Nephron (organoid): ENCODE data around the gene C16orf74.
A peak's percentile ranks its signal among the peaks of the same experiment; 100 is the strongest.

ENCODE experiments used
- H3K27ac Mint-ChIP-seq, 3 experiments: 2 replicates each; pipeline ENCODE4 v1.8.0; 2020; ENCODE audit warnings: mixed read lengths in 3 of 3, mild to moderate bottlenecking in 2 of 3, moderate library complexity in 1 of 3
- H3K27me3 Mint-ChIP-seq: 2 replicates; pipeline ENCODE4 v1.8.0; 2021; ENCODE audit warnings: low read depth, mild to moderate bottlenecking, moderate library complexity, mixed read lengths
- H3K36me3 Mint-ChIP-seq: 2 replicates; pipeline ENCODE4 v1.8.0; 2020; ENCODE audit warnings: low read depth, mixed read lengths
- H3K4me1 Mint-ChIP-seq: 2 replicates; pipeline ENCODE4 v1.8.0; 2020; ENCODE audit warnings: mixed read lengths
- H3K4me3 Mint-ChIP-seq, 3 experiments: 2 replicates each; pipeline ENCODE4 v1.8.0; 2020; ENCODE audit warnings: mild to moderate bottlenecking in 3 of 3, mixed read lengths in 3 of 3, moderate library complexity in 2 of 3
- H3K9me3 Mint-ChIP-seq: 2 replicates; pipeline ENCODE4 v1.8.0; 2020; ENCODE audit warnings: mixed read lengths
- CTCF ChIP-seq, 3 experiments: fragments of 200-600 bp; sonication (generic); IDR thresholded peaks; one replicate each; pipeline ENCODE4 v1.5.0; 2021; ENCODE audit warnings: antibody characterized with exemption in 3 of 3; ENCODE audit not compliant: unreplicated experiment in 3 of 3

Gene C16orf74

GRCh38 chr16:85755929-85756768 is 5.3 kb upstream of the C16orf74 start:
- Mint-ChIP-seq H3K4me1 (peaks cover 8% of the 10 kb centered on the region), H3K27me3 (peaks cover 81% of the 10 kb centered on the region), H3K9me3 (no peaks in the 10 kb centered on the region), H3K4me3 (no peak overlapping the region), H3K27ac (no peak overlapping the region), H3K36me3 (no peaks in the 10 kb centered on the region)
- no peak for TF ChIP-seq CTCF (IDR thresholded peaks at IDR 0.05; ENCODE audit: unreplicated experiment in 3 of 3)

DNA sequence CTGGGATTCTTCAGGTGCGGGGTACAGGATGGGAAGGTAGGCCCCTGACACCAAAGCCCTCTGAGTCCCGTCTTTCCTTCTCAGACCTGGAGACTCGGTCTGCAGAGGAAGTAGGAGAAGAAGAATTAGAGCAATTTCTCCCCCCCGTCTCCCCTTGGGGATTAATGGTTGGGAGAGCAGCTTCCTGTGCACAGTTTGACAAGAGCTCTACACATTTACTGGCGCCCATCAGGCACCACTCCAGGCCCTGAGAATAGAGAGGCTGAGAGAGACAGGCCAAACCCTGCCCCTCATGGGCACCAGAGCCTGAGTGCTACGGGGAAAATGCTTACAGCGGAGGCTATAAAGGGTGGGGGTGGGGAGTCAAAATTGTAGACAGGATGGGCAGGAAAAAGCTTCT is 3.5 kb upstream of the C16orf74 start:
- peaks cover 13% of the 10 kb centered on the region for H3K4me1 Mint-ChIP-seq
- H3K9me3 Mint-ChIP-seq = no peaks in the 10 kb centered on the region
- no peak for TF ChIP-seq CTCF (IDR thresholded peaks at IDR 0.05; ENCODE audit: unreplicated experiment in 3 of 3)
- no peak overlapping the region for H3K4me3 Mint-ChIP-seq
- H3K27ac Mint-ChIP-seq = no peak overlapping the region
- peaks cover 77% of the 10 kb centered on the region for H3K27me3 Mint-ChIP-seq
- no peaks in the 10 kb centered on the region for H3K36me3 Mint-ChIP-seq

GRCh38 chr16:85753976-85754375 is 3.1 kb upstream of the C16orf74 start:
- no peak for TF ChIP-seq CTCF (IDR thresholded peaks at IDR 0.05; ENCODE audit: unreplicated experiment in 3 of 3)
- H3K9me3 Mint-ChIP-seq = no peaks in the 10 kb centered on the region
- H3K27ac Mint-ChIP-seq = no peak overlapping the region
- H3K4me1 Mint-ChIP-seq = peaks cover 13% of the 10 kb centered on the region
- H3K36me3 Mint-ChIP-seq = no peaks in the 10 kb centered on the region
- peaks cover 74% of the 10 kb centered on the region for H3K27me3 Mint-ChIP-seq
- no peak overlapping the region for H3K4me3 Mint-ChIP-seq

- TF ChIP-seq CTCF (IDR thresholded peaks at IDR 0.05; ENCODE audit: unreplicated experiment in 3 of 3) = no peak
- H3K9me3 Mint-ChIP-seq = no peaks in the 10 kb centered on the region
- H3K27me3 Mint-ChIP-seq = peaks cover 72% of the 10 kb centered on the region
- H3K4me3 Mint-ChIP-seq = no peak overlapping the region
- peak overlapping the region in 1 of 3 experiments; percentile 11 for H3K27ac Mint-ChIP-seq
- no peaks in the 10 kb centered on the region for H3K36me3 Mint-ChIP-seq
- peaks cover 16% of the 10 kb centered on the region for H3K4me1 Mint-ChIP-seq
Observed at GRCh38 chr16:85753559-85753958, 2.7 kb upstream of the C16orf74 start.

DNA sequence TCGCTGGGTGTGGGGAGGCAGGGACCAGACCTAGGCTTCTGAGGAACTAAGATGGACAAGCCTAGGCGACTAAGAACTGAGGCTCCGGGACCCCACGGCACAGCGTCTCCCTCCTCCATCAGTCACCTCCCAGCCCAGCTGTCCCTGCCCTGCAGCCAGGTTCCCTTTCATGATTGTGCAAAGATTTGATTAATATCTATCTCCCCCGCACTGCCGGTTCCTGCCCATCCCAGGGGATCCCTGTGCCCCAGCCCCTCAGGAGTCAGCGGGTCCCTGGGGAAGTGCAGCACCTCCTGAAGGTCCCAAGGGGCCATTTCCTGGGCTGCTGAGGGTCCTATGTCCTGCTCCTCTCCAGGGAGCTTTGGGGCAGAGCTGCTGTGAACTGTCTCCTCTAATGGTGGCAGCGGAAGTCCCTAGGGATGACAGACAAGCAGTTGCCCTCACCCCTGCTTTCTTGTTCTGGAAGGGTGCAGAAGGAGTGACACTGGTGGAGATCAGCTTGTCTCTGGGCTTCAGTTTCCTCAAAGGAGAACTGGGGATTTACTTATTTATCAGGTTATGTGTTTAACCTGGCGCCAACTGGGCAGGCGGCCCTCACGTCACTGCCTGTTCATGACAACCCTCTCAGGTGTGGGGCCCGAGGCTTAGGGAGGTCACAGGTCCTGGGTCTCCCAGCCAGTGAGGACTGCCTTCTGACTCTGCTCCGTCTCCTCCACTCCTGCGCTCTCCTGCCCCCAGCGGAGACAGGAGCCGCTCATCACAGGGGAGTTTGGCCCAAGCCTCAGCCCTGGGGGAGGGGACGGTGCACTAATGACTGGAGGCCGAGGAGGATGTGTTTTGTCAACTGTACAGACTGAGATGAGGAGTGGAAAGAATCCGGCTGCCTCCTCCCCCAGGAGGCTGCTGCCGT is 1.9 kb upstream of the C16orf74 start:
- H3K4me3 Mint-ChIP-seq = peak overlapping the region; percentile 31 to 53 (median 43)
- peaks cover 72% of the 10 kb centered on the region for H3K27me3 Mint-ChIP-seq
- H3K9me3 Mint-ChIP-seq = no peaks in the 10 kb centered on the region
- peak overlapping the region in 2 of 3 experiments; percentile 11 to 43 for H3K27ac Mint-ChIP-seq
- H3K4me1 Mint-ChIP-seq = peaks cover 18% of the 10 kb centered on the region
- no peaks in the 10 kb centered on the region for H3K36me3 Mint-ChIP-seq
- TF ChIP-seq CTCF (IDR thresholded peaks at IDR 0.05; ENCODE audit: unreplicated experiment in 3 of 3) = peak; percentile 12 to 31 (median 27)
